HG03442 (cell line): ENCODE data around the gene PCDHB7.
"Not testable (repeated sequence)": the region's sequence is repeated elsewhere in the genome, so short reads cannot be mapped to it uniquely, and the experiment has no call there.

Experiments used
- ATAC-seq: cut with Tn5 transposase; IDR thresholded peaks from one replicate; pipeline ENCODE4 v1.9.1; 2021; ENCODE audit warnings: mild to moderate bottlenecking, moderate library complexity; ENCODE audit not compliant: unreplicated experiment

Gene PCDHB7

GRCh38 chr5:141179876-141180275, 7.4 kb downstream of the PCDHB7 start:
- not testable (repeated sequence) for ATAC-seq

GRCh38 chr5:141180313-141180712, 7.9 kb downstream of the PCDHB7 start:
- no peak for ATAC-seq

GRCh38 chr5:141182248-141182647, 9.8 kb downstream of the PCDHB7 start, which contains the start of gene PCDHB16:
TSS of gene PCDHB16 (plus strand) at chr5:141182387. CDS start at chr5:141182560, 173 bp downstream.
- ATAC-seq: no peak

GRCh38 chr5:141184117-141184855, 11.8 kb downstream of the PCDHB7 start:
- ATAC-seq: not testable (repeated sequence)

GRCh38 chr5:141186897-141187512, 14.6 kb downstream of the PCDHB7 start, which contains the start of gene PCDHB9:
TSS of gene PCDHB9 (plus strand) at chr5:141187161. CDS start at chr5:141187319, 158 bp downstream.
- ATAC-seq: no peak

GRCh38 chr5:141188682-141189081, 16.2 kb downstream of the PCDHB7 start:
- not testable (repeated sequence) for ATAC-seq

GRCh38 chr5:141189131-141189530, 16.7 kb downstream of the PCDHB7 start:
- ATAC-seq: not testable (repeated sequence)

GRCh38 chr5:141192110-141192725, 19.8 kb downstream of the PCDHB7 start, which contains the start of gene PCDHB10:
TSS of gene PCDHB10 (plus strand) at chr5:141192353. CDS start at chr5:141192553, 200 bp downstream.
- ATAC-seq: no peak

- not testable (repeated sequence) for ATAC-seq
These were observed 21.9 kb downstream of the PCDHB7 start for GRCh38 chr5:141194332-141194731.

GRCh38 chr5:141196363-141196762, 23.9 kb downstream of the PCDHB7 start:
- ATAC-seq: no peak

- ATAC-seq: no peak
These were observed 27.2 kb downstream of the PCDHB7 start, which contains the start of gene PCDHB11 for GRCh38 chr5:141199359-141200235. TSS of gene PCDHB11 (plus strand) at chr5:141199627. CDS start at chr5:141199775, 148 bp downstream.

GRCh38 chr5:141201126-141201525, 28.7 kb downstream of the PCDHB7 start:
- not testable (repeated sequence) for ATAC-seq

GRCh38 chr5:141201646-141202045, 29.2 kb downstream of the PCDHB7 start:
- not testable (repeated sequence) for ATAC-seq

GRCh38 chr5:141208478-141208877, 36.0 kb downstream of the PCDHB7 start, which contains the start of gene PCDHB12:
TSS of gene PCDHB12 (plus strand) at chr5:141208719. CDS start at chr5:141208908, 189 bp downstream.
- no peak for ATAC-seq

- not testable (repeated sequence) for ATAC-seq
These were observed 37.8 kb downstream of the PCDHB7 start for GRCh38 chr5:141210281-141210680.

GRCh38 chr5:141210849-141211248, 38.4 kb downstream of the PCDHB7 start:
- not testable (repeated sequence) for ATAC-seq

- not testable (repeated sequence) for ATAC-seq
These were observed 41.4 kb downstream of the PCDHB7 start, which contains the start of gene PCDHB13 for GRCh38 chr5:141213656-141214339. TSS of gene PCDHB13 (plus strand) at chr5:141213919. CDS start at chr5:141214124, 205 bp downstream.

- ATAC-seq: not testable (repeated sequence)
These were observed 42.1 kb downstream of the PCDHB7 start for GRCh38 chr5:141214583-141214982.

- not testable (repeated sequence) for ATAC-seq
These were observed 43.1 kb downstream of the PCDHB7 start for GRCh38 chr5:141215504-141215903.
